MCF 10A (cell line): ENCODE measurements around the gene ROR1. TPM values are rescaled to one million over a fixed set of nuclear protein-coding genes. Genes with fewer than 3 reads are reported as not detected.

ENCODE experiments used
- BruUV-seq: library from RNA; stranded (reverse); fragments of 400-500 nt; replicated peaks from 2 replicates; lab custom pipeline; 2021; lab: Mats Ljungman, UMichigan
- CTCF ChIA-PET: fragments of 300-600 bp; sonication (Branson Sonifier 250); formaldehyde crosslinking; extraction: SDS; loops from one replicate; lab custom pipeline; 2021; ENCODE audit warnings: antibody characterized with exemption, inconsistent platforms; lab: Yijun Ruan, JAX
- POLR2A ChIA-PET: fragments of 300-600, 350-650 bp; sonication (Branson Sonifier 250); formaldehyde crosslinking; extraction: SDS; loops from one replicate; lab custom pipeline; 2020; ENCODE audit warnings: antibody characterized with exemption, inconsistent platforms; lab: Yijun Ruan, JAX
- DNase-seq: peaks from one replicate; pipeline ENCODE4 v3.0.0-alpha.2; 2018; ENCODE audit not compliant: unreplicated experiment
- H3K27ac Mint-ChIP-seq: one replicate; pipeline ENCODE4 v1.8.0; 2022; ENCODE audit warnings: mild to moderate bottlenecking, low read depth, mixed read lengths; ENCODE audit not compliant: unreplicated experiment
- H3K27me3 Mint-ChIP-seq: one replicate; pipeline ENCODE4 v1.8.0; 2022; ENCODE audit warnings: mixed read lengths; ENCODE audit not compliant: insufficient read depth, unreplicated experiment
- H3K36me3 Mint-ChIP-seq: one replicate; pipeline ENCODE4 v1.8.0; 2022; ENCODE audit warnings: mild to moderate bottlenecking, moderate library complexity, mixed read lengths; ENCODE audit not compliant: insufficient read depth, unreplicated experiment
- H3K4me1 Mint-ChIP-seq: one replicate; pipeline ENCODE4 v1.8.0; 2022; ENCODE audit warnings: mixed read lengths; ENCODE audit not compliant: insufficient read depth, unreplicated experiment
- H3K4me3 Mint-ChIP-seq: one replicate; pipeline ENCODE4 v1.8.0; 2022; ENCODE audit warnings: mild to moderate bottlenecking, moderate library complexity, mixed read lengths; ENCODE audit not compliant: unreplicated experiment
- H3K9me3 Mint-ChIP-seq: one replicate; pipeline ENCODE4 v1.8.0; 2022; ENCODE audit warnings: mixed read lengths; ENCODE audit not compliant: unreplicated experiment
- CTCF ChIP-seq: fragments of 200-600 bp; IDR thresholded peaks from one replicate; pipeline ENCODE4 v1.8.0; 2022; ENCODE audit warnings: antibody characterized with exemption, mild to moderate bottlenecking; ENCODE audit not compliant: unreplicated experiment
- intact Hi-C: fragments of 100-400 bp; cut with micrococcal nuclease; formaldehyde crosslinking; loops from 2 replicates; pipeline ENCODE4 v1.14.1; 2022
- total RNA-seq: library from RNA; stranded (reverse); gene quantifications from 2 replicates; pipeline ENCODE4 v1.2.3, GENCODE V29; 2022

The ROR1 gene
- total RNA-seq, 1 experiment from 2014 or later, result 4.6 TPM

DNA sequence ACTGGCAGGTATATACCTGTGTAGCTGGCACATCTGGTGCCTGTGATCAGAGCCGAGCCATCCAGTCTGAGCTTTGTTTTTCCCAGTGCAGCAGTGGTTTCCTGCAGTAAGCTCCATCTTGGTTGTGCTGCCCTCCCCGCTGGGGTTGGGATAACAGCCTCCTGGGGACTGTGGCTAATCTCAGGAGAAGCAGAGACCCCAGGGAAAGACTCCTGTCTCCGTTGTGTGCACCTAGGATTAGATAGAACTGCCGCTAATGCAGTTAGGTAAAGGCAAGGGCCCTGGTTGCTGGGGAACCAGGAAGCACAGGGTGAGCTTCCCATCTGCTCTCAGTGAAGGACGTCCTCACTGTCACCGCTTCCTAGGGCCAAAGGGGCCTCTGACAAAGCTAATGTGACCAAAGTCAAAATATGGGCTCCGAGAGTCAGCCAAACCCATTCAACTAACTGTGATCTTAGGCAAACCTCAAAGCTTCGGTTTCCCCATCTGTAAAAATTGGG is 20.0 kb downstream of the ROR1 start:
- POLR2A ChIA-PET, result interaction anchor here (0.9 kb wide), 1 partner anchor 36 kb away, joined by 3 read pairs; no protein-coding TSS in a partner anchor
- intact Hi-C loops, result no loop called here
- TF ChIP-seq CTCF, result no peak
- no peaks in the 10 kb centered on the region for H3K27me3 Mint-ChIP-seq
- H3K4me3 Mint-ChIP-seq, result no peak overlapping the region
- BruUV-seq, result no TSS peak
- H3K36me3 Mint-ChIP-seq, result no peaks in the 10 kb centered on the region
- peaks cover 7% of the 10 kb centered on the region for H3K4me1 Mint-ChIP-seq
- no peak overlapping the region for H3K27ac Mint-ChIP-seq
- H3K9me3 Mint-ChIP-seq, result no peaks in the 10 kb centered on the region
- CTCF ChIA-PET, result interaction anchor here (0.7 to 1.5 kb wide), 4 partner anchors 102 to 449 kb away, joined by 3 to 4 read pairs (median 4); no protein-coding TSS in a partner anchor
- no peak for DNase-seq

GRCh38 chr1:63794354-63794753 is 20.5 kb downstream of the ROR1 start:
- no TSS peak for BruUV-seq
- no peak overlapping the region for H3K27ac Mint-ChIP-seq
- no peaks in the 10 kb centered on the region for H3K9me3 Mint-ChIP-seq
- H3K4me1 Mint-ChIP-seq, result peaks cover 7% of the 10 kb centered on the region
- ChIA-PET CTCF (interaction anchor here (0.6 to 1.5 kb wide), 4 partner anchors 102 to 448 kb away, joined by 3 to 4 read pairs (median 4); no protein-coding TSS in a partner anchor), POLR2A (interaction anchor here (0.5 to 1.6 kb wide), 4 partner anchors 12 to 35 kb away, joined by 3 to 5 read pairs (median 4); no protein-coding TSS in a partner anchor)
- no peak for DNase-seq
- no peaks in the 10 kb centered on the region for H3K36me3 Mint-ChIP-seq
- intact Hi-C loops, result no loop called here
- no peak for TF ChIP-seq CTCF
- H3K4me3 Mint-ChIP-seq, result no peak overlapping the region
- no peaks in the 10 kb centered on the region for H3K27me3 Mint-ChIP-seq

DNA sequence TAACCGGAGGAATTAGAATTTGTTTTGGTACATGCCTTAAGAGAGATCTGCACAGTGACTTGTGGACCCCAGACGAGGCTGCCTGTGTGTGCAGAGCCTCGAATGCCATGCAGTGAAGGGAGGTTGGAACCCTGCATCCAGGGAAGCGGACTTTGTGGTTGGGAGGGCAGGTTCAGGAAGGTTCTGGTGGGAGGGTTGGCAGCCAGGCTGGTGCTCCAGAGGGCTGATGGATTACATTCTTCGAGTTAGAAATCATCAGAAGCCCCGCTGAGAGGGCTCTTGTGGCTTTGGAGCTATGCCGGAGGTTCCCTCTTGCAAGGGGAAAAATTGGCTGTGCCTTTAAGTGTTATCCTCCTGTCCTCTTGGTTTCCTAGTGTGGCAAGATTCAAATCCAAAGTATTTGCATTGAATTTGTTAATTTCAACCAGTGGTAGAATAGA is 21.1 kb downstream of the ROR1 start:
- Mint-ChIP-seq H3K4me1 (peaks cover 12% of the 10 kb centered on the region), H3K9me3 (no peaks in the 10 kb centered on the region), H3K36me3 (no peaks in the 10 kb centered on the region), H3K27me3 (no peaks in the 10 kb centered on the region), H3K27ac (no peak overlapping the region), H3K4me3 (no peak overlapping the region)
- intact Hi-C loops, result no loop called here
- CTCF ChIA-PET, result interaction anchor here (0.6 kb wide), 1 partner anchor 124 kb away, joined by 3 read pairs; no protein-coding TSS in a partner anchor
- no TSS peak for BruUV-seq
- POLR2A ChIA-PET, result interaction anchor here (0.9 to 1.6 kb wide), 3 partner anchors 12 to 35 kb away, joined by 3 to 5 read pairs (median 4); no protein-coding TSS in a partner anchor
- DNase-seq, result peak; percentile 24
- TF ChIP-seq CTCF, result no peak

DNA sequence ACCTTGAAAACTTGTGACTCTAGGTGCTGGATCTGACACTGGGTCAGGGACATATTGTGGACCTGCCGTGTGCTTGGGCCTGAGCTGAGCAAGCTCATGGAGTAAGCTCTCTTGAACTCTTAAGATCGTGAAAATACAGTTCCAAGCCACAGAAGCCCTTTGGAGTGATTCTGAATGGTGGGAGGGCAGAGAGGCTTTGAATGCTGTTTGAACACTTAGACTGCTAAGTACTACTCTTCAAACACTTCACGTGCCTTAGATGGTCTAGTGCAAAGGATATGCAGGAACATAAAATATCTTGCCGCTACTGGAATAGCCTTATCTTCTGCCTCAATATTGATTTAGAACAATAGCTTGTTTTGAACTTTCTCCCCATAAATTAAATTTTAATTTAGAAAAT is 21.6 kb downstream of the ROR1 start:
- Mint-ChIP-seq H3K36me3 (no peaks in the 10 kb centered on the region), H3K27me3 (no peaks in the 10 kb centered on the region), H3K9me3 (no peaks in the 10 kb centered on the region), H3K27ac (no peak overlapping the region), H3K4me3 (no peak overlapping the region), H3K4me1 (peaks cover 12% of the 10 kb centered on the region)
- intact Hi-C loops, result no loop called here
- DNase-seq, result no peak
- CTCF ChIA-PET, result no interaction called here
- POLR2A ChIA-PET, result interaction anchor here (0.9 to 1.6 kb wide), 2 partner anchors 13 to 14 kb away, joined by 4 to 5 read pairs; no protein-coding TSS in a partner anchor
- BruUV-seq, result no TSS peak
- no peak for TF ChIP-seq CTCF
